Activated CD8-positive, alpha-beta memory T cell treated with anti-CD3 and anti-CD28 coated beads for 1 hour (primary cell): ENCODE data around the gene SYT1.
"Not testable (repeated sequence)": the region's sequence is repeated elsewhere in the genome, so short reads cannot be mapped to it uniquely, and the experiment has no call there.

Source experiments
- DNase-seq, 2 donors: peaks; one replicate each; pipeline ENCODE4 v3.0.0-alpha.2; 2020; ENCODE audit warnings: low read depth in 1 of 2; ENCODE audit errors: extremely low read depth in 1 of 2

The SYT1 gene

DNA sequence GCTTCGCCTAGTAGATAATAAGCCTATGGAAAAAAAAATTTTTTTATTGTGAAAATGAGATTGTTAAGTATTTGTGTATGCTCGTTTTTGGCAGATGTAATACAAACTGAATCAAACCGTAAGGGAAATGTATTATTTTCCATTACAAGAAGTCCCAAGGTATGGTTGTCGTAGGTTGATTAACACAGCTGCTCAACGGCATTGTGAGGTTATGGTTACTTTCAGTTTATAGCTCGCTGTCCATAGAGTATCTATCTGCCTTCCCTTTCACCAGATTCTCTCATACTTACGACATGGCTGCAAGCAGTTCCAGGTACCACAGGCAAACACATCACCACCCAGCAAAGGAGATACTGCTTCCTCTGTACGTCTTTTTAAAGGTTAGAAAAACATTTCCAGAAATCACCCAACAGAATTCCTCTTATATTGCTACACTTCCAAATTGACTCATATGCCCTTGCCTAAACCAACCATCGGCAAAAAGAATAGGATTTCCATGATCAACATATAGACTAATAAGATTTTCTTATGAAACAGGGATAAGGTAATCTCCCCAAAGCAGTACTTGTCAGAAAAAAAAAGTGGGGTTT is 338.6 kb downstream of the SYT1 start:
- no peak for DNase-seq

DNA sequence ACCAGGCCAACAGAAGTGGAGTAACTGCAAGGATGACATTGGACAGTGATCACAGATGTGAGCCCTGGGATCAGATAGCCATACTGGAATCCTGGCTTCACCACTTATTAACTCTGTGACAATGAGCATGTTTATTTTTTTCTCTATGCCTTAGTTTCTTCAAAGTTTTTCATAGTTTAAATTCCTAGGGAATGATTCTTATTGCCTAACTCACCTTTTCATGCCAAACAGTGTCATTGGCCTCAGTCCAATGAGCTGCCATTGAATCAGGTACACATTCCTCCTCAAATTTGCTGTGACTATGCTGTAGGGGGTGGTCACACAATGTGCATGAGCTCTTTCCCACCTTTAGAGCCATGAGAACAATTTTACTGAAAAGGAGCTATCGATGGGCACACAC is 342.3 kb downstream of the SYT1 start:
- DNase-seq = no peak

DNA sequence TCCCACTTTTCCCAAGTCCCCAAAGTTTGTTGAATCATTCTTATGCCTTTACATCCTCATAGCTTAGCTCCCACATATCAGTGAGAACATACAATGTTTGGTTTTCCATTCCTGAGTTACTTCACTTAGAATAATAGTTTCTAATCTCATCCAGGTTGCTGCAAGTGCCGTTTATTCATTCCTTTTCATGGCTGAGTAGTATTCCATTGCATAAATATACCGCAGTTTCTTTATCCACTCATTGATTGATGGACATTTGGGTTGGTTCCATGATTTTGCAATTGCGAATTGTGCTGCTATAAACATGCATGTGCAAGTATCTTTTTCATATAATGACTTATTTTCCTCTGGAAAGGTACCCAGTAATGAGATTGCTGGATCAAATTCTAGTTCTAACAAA is 345.8 kb downstream of the SYT1 start:
- DNase-seq = not testable (repeated sequence)

DNA sequence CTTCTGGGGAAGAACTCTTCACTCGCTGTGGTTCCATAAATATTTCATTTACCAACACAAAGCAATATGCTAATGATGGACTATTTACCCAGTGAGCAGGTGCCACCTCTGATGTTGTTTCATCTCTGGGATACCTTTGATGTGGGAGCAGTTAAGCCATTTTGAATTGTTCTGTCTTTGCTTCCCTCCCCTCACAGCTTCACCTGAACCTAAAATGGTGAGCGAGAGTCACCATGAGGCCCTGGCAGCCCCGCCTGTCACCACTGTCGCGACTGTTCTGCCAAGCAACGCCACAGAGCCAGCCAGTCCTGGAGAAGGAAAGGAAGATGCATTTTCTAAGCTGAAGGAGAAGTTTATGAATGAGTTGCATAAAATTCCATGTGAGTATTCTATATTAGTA is 352.7 kb downstream of the SYT1 start:
- no peak for DNase-seq

DNA sequence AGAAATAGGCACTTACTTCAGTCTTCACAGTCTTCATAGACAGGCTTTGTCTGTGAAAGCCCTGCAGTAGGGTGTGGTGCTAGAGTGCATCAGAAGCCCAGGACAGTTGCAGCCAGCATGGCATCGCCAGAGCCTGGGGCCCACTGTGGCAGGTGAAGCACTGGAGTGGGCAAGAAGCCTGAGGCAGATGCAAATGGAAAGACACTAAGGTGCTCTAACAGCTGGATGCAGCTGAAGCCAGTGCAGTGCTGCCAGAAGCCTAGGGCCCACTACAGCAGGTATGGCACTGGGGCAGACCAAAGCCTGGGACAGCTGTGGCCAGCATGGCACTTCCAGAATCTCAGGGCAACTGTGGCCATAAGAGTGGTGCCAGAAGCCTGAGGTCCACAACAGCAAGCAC is 358.6 kb downstream of the SYT1 start:
- no peak for DNase-seq

DNA sequence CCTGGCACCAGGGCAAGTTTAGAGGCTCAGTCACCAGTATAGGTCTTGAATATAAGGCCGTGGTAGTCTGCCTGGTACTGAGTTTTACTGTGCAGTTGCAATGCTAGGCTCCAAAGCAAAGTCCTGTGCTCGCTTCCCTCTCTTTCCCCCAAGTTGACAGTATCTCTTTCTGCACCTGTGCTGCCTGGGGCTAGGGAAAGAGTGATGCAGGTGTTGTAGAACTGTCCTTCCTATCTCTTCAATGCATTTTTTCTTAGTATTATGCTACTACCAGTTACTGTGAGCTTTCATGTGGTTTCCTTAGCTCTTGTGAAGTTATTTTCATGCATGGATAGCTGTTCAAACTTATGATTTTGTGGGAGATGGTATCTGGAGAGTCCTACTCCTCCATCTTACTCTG is 359.2 kb downstream of the SYT1 start:
- no peak for DNase-seq

DNA sequence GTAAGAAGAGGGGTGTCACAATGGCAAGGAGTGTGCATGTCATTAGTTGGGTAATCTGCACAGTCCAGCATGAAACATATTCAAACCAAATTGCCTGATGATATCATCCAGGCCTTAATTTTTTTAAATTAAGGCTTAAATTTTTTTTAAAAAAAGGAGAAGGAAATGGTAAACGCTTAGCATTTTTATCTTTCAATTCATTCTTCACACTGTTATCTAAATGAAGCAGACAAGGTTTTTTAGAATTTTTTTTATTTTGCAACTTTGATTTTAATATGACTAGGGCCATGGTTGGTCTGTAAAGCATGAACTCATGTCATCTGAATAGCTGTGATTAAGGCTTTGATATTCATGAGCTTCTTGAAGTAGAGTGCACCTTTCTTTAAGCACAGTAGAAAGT is 362.5 kb downstream of the SYT1 start:
- no peak for DNase-seq

DNA sequence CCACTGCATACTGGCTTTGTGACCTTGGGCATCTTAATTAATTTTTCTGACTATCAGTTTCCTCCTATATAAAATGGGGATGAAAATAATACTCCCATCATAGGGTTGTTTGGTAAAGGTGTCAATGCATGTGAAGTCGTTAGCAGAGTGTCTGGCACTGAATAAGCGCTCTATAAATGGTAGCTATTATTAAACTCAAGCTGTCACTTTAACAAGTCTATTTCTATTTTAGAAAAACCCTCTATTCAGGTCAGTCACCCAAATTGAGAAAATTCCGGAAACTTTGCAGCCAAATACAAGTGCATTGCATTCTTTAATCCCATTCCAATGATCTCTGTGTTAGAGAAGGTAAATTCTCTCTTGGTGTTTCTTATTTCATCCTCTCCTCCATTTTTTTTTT is 363.1 kb downstream of the SYT1 start:
- DNase-seq = no peak

DNA sequence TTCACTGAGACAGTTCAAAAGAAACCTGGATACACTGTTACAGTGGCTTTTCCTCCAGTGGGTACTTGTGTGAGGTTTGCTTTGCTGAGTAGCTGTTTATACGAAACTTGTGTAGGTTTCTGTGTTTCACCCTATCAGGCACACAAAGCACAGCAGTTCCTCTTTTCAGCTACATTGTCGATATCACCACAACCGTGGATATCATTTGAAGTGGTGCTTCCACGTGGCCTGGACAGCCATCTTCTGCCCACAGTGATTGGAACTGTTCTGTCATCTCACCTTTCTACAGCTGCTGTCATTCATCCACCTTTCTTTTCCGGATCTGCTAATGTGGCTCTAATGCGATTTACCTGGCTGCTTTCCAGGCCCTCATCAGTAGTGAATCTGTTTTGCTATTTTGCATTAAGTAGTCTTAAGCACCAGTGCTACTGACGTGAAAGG is 368.8 kb downstream of the SYT1 start:
- DNase-seq = no peak

DNA sequence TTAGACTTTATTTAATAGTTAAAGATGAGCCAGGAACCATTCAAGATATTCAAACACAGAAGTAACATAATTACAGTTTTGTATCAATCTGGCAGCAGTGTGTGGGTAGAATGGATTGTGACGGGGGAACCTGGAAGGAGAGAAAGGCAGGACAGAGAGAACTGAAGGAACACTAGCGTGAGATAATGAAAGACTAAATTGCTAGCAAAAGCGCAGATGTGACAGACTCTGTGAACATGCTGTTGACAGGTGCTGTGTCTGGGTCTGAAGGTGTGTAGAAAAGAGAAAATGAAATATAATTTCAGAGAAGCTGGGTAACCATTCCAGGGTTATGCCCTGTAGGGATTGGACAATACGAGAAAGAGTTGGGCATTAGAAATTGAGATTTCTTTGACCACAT is 372.3 kb downstream of the SYT1 start:
- no peak for DNase-seq

DNA sequence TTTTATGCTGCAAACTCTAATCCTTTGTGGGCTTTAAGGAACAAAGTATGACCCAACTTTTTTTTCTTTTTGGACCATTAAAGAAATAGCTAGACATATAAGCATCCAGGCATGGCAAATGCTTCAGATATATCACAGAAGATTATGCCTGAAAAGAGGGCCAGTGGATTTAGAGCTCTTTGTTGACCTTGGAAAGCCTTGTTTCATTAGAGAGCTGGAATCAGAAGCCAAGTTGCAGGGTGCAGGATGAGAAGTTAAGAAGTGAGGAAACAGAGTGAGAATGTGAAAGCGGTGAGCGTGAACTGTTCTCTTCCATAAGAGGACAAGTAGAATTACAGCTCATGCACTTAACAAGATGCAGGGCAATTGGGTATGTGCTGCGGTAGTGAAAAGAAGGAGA is 373.7 kb downstream of the SYT1 start:
- DNase-seq = no peak

DNA sequence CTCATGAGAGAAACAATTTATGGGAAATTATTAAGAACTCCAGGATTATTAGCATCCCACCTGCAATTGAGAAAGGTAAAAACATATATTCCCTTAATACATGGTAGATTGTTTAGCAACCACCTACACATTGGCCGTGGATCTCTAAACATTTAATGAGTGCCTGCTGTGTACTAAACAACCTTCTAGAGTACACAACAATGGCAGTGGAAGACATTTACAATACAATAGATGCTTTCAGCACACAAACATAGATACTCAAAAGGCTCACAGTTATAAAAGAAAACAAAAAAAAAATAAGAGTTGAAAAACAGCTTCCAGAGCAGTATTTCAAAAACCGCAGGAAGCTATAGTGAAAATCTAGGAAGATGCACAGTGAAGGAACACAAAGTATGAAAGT is 382.9 kb downstream of the SYT1 start:
- DNase-seq = no peak

DNA sequence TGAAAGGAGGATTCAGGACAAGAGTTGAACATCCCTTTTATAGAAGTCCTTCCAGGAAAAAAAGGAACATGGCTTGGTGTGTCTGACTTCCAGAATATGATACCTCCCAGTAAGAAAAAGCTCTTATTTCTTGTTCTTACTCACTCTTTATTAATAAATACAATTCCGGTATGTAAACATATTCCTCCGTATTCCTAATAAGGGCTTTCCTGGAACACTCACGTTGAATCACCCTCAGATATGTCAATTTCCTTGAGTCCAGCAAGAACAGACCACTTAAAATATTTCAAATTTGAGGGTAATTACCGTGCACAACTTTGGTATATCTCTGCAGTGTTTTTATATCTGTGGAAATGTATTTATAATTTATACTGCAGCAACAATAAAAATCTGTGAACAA is 385.6 kb downstream of the SYT1 start:
- DNase-seq = no peak

DNA sequence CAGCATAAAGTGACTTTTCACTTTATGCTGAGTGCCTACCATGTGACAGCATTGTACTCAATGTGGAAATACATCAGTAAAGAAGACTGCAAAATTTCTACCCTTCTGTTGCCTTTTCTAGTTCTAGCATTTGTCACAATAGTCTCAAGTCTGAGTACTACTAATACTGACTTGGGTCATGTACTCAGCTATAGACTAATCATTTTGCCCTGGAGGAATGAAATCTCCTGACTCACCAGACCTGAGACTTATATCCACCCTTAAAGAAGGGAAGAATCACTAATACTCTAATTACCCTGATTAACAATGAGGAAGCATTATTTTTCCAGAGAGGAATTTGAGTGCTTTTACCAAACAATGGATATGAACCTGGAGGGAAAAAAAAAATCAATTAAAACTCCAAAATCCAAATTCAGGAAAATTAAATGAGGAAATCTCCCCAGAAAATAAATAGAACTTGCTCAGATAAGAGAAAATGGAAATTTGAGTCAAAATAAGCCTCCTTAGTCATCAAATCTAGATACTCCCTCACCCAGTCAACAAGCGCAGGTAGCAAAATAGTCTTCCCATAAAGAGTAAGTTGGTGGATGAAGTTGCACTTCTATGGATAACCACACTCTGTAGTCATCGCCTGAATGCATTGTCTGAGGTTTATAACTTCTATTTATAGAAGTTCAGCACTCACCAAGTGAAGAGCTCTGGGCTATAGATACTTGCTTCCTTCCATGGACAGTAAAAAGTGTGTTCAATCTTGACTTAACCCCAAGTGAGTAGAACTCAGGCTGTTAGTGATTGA is 386.6 kb downstream of the SYT1 start:
- DNase-seq = no peak

DNA sequence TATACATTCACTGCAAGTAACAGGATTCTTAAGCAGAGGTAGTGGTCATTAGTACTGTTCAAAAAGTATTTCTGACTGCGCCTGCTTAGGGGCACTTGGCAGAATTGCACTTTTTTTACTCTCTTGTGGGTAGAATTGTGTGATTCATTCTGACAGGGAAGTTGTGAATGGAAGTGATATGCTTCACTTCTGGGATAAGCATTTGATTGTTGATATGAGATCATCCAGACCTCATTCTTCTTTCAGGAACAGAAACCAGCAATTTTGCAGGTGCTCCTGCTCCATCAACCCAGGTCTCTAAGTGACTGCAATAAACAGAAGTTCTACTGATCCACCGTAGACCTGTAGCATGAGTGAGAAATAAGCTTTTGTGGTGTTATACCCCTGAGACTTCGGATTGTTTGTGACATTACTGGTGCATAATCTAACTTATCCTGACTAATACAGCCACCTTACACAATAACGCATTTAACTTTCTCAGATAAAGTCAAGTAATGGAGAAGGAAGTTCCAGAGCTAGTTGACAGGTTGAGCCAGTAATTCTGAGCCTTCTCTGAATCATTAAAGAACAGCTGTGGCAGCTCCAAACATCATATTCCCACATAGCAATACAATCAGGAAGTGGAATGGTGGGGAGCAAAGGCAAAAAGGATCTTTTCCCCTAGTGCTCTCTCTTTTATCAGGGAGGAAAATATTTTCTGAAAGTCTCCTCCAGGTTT is 387.9 kb downstream of the SYT1 start:
- no peak for DNase-seq

DNA sequence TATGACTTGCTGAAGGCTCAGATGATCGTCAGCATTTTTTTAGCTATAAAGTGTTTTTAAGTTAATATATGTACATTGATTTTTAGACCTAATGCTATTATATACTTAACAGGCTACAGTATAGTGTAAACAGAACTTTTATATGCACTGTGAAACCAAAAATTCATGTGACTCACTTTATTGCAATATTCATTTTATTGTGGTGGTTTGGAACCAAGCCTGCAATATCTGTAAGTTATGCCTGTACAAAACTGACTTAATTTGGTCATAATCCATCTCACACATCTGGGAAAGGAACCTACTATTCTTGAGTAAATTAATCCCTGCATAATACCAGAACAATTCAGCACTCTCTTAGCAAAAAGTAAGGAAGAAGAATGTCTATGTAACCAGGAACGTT is 390.7 kb downstream of the SYT1 start:
- DNase-seq = no peak

DNA sequence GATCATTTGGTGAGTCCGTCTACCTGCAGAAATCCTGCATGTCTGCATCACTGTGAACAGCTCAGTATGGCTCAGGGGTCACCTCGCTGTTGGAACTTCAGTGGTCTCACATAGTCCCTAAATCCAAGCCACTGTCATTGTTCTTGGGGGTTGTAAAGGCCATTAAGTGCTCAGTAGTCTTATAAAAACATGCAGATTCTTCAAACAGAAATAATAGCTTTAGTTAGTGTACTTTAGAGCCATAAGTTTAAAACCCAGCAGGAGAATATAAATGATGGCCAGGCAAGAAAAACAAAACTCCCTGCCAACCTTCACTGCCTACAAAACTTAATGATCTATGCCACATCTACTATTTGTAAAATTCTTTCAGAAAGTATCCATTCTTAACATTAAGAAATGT is 396.3 kb downstream of the SYT1 start:
- DNase-seq = no peak

DNA sequence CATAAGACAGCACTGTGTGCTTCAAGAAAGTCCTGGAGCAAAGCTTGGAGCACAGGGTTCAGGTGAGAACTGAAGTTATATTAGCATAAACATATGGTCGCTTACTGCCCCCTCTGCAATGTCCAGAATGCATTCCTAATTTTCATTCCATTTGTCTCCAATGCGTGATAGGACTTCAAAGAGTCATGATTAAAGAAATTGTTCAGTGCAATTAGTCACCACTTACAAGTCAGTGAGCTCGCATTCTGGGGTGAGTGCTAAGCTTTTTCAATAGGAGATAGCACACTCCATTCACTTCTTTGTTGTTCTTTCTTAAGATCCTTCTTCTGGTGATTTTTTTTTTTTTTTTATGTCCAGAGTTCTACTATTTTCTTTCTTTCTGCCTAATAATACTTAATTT is 398.4 kb downstream of the SYT1 start:
- no peak for DNase-seq

DNA sequence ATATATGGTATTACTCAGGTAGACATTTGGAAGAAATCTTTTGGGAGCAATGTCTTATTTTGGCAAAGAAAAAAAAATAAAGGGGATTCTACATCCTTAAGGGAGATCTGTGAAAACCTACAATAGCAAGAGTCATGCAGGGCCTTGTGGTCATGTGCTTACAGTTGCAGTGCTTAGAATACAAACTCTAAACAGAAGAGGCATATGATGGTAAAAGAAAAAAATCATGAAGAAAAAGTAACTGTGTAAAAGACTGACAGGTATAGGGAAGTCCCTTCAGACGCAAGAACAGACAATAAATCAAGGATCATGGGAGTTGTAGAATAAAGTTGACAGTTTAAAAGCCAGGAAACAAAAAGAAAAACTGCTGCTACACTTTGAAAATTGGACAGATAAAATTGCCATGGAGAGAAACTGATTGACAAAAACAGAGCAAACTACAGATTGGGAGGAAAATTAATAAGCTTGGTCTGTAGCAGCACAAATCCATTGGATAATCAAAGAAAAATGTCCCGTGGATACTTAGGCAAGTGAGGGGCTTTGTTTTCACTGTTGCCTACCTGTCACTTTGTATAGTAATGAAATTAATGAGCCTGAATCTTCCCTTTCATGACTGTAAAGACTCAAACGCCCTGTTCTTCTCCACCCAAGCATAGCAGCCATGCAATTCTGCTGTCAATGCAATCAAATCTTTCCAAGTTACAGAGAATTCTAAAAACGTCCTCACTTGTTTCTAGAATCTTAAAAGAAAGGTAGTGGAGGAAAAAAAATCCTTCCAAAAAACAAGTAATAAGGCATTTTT is 402.0 kb downstream of the SYT1 start:
- DNase-seq = no peak

DNA sequence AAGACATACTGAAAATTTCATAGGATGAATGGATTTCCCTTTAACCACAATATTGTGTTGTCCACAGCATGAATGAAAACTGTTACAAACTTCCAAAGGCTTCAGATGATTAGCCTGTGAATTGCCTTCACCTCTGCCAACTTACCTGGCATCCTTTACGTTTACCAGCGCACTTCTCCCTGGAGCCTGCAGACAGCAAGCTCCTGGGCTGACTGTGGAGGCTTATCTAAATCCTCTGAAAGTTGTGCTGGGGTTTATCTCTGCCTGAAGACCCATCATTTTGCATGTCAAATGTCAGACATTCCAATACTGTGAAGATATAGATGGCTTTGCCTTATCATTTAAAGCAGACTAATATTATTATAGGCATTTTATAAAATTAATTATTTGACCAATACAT is 403.0 kb downstream of the SYT1 start:
- no peak for DNase-seq

DNA sequence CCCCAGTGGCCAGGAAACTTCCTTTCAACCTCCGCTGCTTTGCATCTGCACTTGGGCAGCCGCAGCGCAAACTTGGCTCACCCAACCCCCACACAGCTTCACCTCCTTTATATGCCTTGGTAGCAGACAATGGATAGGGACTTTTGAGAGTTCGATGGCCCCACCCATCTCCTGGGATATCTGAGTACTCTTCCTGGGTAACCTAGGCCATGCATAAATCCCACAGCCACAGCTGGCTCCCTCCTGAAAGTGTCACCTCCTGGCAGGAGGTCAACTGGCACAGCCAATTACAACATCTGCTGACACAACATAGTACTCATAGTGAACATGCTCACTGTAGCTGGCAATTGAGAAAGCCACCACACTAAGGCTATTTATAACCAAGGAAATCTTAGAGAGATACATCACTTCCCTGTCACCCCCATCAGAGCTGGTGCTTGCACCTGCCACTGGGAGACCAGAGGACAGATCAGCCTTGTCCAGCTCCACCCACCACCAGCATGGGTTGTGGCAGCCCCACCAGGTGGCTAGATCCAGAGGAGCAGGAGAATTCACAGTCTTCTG is 410.0 kb downstream of the SYT1 start:
- DNase-seq = no peak
